ENCODE data around the gene UGT1A7.
"Not testable (repeated sequence)": the region's sequence is repeated elsewhere in the genome, so short reads cannot be mapped to it uniquely, and the experiment has no call there.

UGT1A7 gene

DNA sequence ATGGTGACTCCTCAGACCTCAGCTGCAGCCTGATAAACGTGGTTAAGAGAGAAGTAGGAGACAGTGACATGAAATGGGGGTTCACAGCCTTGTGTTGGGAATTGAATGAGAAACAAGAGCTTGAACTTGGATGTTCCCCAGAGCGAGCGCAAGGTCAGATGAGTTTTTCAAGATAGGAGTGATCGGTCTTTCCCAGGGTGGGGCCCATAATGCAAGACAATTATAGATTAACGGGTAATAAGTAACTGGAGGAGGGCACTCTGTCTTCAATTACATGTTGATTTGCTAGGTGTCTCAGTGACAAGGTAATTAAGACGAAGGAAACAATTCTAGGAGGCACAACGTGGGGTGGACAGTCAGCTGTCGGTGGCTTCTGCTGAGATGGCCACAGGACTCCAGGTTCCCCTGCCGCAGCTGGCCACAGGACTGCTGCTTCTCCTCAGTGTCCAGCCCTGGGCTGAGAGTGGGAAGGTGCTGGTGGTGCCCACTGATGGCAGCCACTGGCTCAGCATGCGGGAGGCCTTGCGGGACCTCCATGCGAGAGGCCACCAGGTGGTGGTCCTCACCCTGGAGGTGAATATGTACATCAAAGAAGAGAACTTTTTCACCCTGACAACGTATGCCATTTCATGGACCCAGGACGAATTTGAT is 31.0 kb downstream of the UGT1A7 start, which contains the start of gene UGT1A5:
Gene UGT1A5 (plus strand): TSS at position 297 of the 651 bp plus-strand sequence. CDS start 85 bp downstream, at position 382.
- DNase-seq (ENCODE audit: low spot score), result no peak

DNA sequence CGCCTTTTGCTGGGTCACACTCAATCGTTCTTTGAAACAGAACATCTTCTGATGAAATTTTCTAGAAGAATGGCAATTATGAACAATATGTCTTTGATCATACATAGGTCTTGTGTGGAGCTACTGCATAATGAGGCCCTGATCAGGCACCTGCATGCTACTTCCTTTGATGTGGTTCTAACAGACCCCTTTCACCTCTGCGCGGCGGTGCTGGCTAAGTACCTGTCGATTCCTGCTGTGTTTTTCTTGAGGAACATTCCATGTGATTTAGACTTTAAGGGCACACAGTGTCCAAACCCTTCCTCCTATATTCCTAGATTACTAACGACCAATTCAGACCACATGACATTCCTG is 31.5 kb downstream of the UGT1A7 start:
- DNase-seq (ENCODE audit: low spot score), result no peak

DNA sequence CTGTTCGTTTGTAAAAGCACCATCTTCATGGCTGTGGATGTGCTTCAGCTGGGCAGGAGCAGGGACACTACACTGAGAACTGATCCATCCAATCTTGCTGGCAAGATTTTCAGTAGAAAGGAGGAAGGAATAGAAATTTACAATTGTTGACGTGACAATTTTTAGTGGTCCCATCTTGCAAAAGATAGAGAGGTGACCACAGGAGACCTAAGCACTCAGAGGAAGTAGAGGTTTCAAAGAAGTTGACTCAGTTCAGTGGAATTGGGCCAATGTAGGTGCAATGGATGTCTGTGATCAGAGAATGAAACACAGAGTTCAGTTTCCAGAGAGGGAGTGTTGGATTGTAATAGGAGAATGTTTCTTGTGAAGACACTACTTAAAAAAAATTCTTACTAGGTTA is 32.4 kb downstream of the UGT1A7 start:
- no peak for DNase-seq (ENCODE audit: low spot score)

DNA sequence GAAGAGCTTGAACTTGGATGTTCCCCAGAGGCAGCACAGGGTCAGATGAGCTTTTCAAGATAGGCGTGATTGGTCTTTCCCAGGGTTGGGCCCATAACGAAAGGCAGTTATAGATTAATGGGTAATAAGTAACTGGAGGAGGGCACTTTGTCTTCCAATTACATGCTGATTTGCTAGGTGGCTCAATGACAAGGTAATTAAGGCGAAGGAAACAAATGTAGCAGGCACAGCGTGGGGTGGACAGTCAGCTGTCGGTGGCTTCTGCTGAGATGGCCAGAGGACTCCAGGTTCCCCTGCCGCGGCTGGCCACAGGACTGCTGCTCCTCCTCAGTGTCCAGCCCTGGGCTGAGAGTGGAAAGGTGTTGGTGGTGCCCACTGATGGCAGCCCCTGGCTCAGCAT is 36.9 kb downstream of the UGT1A7 start, which contains the start of gene UGT1A4:
Gene UGT1A4 (plus strand): TSS at position 185 of the 400 bp plus-strand sequence. CDS start 85 bp downstream, at position 270.
- DNase-seq (ENCODE audit: low spot score), result no peak

DNA sequence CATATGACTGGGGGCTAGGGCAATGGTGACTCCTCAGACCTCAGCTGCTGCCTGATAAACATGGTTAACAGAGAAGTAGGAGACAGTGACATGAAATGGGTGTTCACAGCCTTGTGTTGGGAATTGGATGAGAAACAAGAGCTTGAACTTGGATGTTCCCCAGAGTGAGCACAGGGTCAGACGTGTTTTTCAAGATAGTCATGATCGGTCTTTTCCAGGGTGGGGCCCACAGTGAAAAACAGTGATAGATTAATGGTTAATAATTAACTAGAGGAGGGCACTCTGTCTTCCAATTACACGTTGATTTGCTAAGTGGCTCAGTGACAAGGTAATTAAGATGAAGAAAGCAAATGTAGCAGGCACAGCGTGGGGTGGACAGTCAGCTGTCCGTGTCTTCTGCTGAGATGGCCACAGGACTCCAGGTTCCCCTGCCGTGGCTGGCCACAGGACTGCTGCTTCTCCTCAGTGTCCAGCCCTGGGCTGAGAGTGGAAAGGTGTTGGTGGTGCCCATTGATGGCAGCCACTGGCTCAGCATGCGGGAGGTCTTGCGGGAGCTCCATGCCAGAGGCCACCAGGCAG is 47.1 kb downstream of the UGT1A7 start, which contains the start of gene UGT1A3:
Gene UGT1A3 (plus strand): TSS at position 320 of the 579 bp plus-strand sequence. CDS start 85 bp downstream, at position 405.
- no peak for DNase-seq (ENCODE audit: low spot score)

DNA sequence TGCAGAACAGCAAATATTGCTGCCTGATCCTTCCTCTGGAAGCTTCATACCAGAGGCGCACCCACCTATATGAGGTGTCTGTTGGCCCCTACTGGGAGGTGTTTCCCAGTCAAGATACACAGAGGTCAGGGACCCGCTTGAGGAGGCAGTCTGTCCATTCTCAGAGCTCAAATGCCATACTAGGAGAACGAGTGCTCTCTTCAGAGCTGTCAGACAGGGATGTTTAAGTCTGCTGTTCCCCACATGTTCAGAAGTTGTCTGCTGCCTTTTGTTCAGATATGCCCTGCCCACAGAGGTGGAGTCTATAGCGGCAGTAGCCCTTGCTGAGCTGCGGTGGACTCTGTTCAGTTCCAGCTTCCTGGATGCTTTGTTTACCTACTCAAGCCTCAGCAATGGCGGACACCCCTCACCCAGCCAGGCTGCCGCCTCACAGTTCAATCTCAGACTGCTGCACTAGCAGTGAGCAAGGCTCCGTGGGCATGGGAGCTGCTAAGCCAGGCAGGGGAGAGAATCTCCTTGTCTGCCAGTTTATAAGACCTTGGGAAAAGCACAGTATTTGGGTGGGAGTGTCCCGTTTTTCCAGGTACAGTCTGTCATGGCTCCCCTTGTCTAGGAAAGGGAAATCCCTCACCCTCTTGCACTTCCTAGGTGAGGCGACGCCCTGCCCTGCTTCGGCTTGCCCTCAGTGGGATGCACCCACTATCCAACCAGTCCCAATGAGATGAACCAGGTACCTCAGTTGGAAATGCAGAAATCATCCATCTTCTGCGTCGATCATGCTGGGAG is 55.4 kb downstream of the UGT1A7 start:
- not testable (repeated sequence) for DNase-seq (ENCODE audit: low spot score)

DNA sequence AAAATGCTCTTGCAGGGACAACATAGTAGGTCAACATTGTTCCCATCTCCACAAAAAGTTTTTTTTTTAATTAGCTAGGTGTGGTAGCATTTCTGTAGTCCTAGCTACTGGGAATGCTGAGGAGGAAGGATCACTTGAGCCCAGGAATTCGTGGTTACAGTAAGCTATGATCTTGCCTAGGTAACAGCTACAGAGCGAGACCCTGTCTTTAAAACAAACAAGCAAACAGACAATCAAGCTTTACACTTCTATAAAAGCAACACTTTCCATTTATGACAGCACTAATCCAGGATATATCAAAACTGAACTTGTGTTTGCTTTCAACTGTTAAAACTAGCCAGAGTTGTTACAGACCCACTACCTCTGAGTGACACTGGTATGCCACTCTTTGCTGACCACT is 59.2 kb downstream of the UGT1A7 start:
- no peak for DNase-seq (ENCODE audit: low spot score)

DNA sequence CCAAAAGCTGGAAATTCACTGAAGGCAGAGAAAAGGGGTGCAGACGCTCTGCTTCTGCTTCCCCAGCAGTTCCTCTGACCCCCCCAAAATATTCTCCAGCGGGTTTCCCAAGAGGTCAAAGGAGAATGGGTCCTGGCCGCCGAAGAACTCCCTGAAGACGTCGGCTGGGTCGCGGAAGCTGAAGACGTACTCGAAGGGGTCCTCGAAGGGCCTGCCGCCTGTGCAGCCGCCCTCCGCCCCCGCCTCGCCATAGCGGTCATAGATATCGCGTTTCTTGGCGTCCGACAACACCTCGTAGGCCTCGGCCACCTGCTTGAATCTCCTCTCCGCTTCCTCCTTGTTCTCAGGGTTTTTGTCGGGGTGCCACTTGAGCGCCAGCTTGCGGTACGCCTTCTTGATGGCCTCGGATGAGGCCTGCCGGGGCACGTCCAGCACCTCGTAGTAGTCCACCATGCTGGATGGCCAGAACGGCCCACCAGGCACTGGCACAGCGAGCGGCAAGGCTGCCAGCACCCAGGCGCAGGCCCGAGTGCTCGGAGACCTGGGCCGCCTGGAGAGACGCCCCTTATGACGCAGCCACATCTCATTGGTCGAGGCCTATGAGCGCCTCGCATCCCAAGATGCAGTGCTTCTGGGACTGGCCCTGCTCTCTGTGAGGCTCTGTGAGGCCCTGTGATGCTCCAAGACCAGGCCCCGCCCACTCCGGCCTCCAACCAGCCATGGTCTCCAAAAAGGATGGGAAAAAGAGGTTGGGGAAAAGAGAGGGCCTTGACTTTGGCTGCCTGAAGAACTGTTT is 62.0 kb downstream of the UGT1A7 start:
- no peak for DNase-seq (ENCODE audit: low spot score)

DNA sequence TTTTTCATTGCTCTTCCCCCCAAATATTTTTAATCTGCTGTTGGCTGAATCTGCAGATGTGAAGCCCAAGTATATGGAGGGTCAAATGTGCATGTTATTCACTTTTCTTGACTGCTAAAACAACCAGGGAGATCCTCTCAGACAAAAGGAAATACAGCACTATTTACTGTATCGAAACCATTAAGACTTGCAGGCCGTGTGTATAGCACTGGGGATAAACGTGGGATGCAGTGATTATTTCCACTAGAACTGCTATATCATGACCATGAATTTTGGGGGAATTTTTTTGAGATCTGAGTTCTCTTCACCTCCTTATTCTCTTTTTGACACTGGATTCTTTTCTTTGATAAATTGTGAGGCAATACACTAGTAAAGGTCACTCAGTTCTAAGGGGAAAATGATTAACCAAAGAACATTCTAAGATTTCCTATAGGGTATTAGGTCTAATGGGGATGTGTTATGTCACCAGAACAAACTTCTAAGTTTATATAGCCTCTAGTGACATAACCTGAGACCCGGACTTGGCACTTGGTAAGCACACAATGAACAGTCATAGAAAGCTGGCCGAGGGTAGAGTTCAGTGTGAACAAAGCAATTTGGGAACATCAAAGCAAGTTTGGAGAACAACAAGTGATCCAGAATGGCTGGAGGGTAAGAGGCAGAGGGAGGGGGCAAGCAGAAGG is 63.5 kb downstream of the UGT1A7 start:
- no peak for DNase-seq (ENCODE audit: low spot score)

DNA sequence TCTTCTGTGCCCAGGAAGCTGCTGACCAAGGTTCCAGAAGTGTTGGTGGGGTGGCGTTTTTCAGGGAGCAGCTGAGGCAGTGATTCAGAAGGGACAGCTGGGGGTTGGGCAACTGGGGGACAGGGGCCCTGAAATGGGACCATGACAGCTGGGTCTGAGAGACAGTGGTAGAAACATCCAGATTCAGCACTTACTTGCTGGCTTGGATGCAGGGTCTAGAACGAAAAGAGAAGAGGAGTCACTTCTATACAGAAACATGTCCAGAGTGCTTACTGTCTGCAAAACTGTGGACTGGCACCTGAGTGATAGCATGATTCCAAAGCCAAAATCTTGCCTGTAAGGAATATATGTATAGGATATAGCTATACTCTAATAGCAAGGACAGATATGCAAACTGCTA is 64.1 kb downstream of the UGT1A7 start:
- not testable (repeated sequence) for DNase-seq (ENCODE audit: low spot score)

DNA sequence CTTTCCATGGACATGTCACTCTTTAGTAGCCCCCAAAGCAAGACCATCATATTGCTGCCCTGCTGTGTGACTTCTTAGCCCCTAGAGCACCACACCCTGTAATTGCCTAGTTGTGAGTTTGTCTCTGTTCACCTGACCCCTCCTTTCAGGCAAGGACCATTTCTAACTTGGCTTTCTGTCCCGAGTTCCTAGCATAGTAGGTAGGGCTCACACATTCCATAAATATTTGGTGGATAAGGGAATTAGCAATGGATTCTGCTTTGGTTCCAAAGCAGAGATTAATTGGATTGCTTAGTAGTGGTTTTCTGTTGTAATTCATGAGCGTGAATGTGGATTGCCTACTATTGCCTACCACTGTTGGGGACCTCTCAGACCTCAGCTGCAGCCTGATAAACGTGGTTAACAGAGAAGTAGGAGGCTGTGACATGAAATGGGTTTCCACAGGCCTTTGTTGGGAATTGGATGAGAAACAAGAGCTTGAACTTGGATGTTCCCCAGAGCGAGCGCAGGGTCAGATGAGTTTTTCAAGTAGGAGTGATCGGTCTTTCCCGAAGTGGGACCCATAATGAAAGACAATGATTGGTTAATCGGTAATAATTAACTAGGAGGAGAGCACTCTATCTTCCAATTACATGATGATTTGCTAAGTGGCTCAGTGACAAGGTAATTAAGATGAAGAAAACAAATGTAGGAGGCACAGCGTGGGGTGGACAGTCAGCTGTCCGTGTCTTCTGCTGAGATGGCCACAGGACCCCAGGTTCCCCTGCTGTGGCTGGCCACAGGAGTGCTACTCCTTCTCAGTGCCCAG is 65.0 kb downstream of the UGT1A7 start:
- no peak for DNase-seq (ENCODE audit: low spot score)

DNA sequence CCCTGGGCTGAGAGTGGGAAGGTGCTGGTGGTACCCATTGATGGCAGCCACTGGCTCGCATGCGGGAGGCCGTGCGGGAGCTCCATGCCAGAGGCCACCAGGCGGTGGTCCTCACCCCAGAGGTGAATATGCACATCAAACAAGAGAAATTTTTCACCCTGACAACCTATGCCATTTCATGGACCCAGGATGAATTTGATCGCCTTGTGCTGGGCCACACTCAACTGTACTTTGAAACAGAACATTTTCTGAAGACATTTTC is 65.5 kb downstream of the UGT1A7 start:
- DNase-seq (ENCODE audit: low spot score), result no peak

DNA sequence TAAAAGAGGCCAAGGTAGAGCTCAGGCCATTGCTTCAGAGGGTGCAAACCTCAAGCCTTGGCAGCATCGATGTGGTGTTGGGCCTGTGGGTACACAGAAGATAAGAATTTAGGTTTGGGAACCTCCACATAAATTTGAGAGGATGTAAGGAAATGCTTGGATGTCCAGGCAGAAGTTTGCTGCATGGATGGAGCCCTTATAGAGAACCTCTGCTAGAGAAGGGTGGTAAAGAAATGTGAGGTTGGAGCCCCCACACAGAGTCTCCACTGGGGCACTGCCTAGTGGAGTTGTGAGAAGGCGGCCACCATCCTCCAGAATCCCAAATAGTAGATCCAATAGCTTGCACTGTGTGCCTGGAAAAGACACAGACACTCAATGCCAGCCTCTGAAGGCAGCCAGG is 69.0 kb downstream of the UGT1A7 start:
- DNase-seq (ENCODE audit: low spot score), result not testable (repeated sequence)

DNA sequence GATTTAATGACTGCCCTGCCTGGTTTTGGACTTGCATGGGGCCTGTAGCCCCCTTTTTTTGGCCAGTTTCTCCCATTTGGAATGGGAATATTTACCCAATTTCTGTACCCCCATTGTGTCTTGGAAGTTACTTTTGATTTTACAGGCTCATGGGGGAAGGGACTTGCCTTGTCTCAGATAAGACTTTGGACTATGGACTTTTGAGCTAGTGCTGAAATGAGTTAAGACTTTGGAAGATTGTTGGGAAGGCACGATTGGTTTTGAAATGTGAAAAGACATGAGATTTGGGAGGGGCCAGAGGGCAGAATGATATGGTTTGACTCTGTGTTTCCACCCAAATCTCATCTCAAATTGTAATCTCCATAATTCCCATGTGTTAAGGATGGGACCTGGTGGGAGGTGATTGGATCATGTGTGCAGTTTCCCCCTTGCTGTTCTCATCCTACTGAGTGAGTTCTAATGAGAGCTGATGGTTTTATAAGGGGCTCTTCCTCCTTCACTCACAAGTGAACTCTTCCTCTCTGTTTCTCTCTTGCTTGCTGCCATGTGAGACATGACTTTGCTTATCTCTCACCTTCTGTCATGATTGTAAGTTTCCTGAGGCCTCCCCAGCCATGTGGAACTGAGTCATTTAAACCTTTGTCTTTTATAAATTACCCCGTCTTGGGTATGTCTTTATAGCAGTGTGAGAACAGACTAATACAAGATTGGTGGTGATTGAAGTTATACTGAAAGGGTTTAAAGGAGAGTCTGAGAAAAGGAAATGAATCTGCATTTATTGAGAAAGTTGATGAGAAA is 69.7 kb downstream of the UGT1A7 start:
- DNase-seq (ENCODE audit: low spot score), result not testable (repeated sequence)

DNA sequence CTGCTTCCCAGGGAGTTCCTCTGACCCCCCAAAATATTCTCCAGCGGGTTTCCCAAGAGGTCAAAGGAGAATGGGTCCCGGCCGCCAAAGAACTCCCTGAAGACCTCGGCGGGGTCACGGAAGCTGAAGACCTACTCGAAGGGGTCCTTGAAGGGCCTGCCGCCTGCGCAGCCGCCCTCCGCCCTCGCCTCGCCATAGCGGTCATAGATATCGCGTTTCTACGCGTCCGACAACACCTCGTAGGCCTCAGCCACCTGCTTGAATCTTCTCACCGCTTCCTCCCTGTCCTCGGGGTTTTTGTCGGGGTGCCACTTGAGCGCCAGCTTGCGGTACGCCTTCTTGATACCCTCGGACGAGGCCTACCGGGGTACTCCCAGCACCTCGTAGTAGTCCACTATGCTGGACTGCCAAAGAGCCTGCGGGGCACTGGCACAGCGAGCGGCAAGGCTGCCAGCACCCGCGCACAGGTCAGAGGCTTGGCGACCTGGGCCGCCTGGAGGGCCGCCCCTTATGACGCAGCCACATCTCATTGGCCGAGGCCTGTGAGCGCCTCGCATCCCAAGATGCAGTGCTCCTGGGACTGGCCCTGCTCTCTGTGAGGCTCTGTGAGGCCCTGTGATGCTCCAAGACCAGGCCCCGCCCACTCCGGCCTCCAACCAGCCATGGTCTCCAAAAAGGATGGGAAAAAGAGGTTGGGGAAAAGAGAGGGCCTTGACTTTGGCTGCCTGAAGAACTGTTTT is 73.3 kb downstream of the UGT1A7 start:
- DNase-seq (ENCODE audit: low spot score), result no peak

DNA sequence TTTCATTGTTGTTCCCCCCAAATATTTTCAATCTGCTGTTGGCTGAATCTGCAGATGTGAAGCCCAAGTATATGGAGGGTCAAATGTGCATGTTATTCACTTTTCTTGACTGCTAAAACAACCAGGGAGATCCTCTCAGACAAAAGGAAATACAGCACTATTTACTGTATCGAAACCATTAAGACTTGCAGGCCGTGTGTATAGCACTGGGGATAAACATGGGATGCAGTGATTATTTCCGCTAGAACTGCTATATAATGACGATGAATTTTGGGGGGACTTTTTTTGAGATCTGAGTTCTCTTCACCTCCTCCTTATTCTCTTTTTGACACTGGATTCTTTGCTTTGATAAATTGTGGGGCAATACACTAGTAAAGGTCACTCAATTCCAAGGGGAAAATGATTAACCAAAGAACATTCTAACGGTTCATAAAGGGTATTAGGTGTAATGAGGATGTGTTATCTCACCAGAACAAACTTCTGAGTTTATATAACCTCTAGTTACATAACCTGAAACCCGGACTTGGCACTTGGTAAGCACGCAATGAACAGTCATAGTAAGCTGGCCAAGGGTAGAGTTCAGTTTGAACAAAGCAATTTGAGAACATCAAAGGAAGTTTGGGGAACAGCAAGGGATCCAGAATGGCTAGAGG is 74.9 kb downstream of the UGT1A7 start:
- DNase-seq (ENCODE audit: low spot score), result no peak

DNA sequence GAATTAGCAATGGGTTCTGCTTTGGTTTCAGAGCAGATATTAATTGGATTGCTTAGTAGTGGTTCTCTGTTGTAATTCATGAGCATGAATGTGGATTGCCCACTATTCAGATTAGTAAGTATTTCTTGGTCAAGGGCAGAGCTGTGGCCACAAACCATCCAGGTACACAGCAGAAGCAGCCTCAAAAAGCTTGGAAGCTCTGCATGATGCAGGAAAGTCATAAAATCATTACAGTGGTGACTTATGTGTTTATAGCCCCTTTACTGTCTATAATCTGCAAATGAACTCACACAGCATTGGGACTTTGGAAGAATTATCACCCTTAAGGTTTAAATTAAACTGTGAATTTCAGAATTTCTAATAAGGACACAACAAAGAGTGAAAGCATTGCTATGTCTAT is 76.4 kb downstream of the UGT1A7 start:
- DNase-seq (ENCODE audit: low spot score), result no peak

DNA sequence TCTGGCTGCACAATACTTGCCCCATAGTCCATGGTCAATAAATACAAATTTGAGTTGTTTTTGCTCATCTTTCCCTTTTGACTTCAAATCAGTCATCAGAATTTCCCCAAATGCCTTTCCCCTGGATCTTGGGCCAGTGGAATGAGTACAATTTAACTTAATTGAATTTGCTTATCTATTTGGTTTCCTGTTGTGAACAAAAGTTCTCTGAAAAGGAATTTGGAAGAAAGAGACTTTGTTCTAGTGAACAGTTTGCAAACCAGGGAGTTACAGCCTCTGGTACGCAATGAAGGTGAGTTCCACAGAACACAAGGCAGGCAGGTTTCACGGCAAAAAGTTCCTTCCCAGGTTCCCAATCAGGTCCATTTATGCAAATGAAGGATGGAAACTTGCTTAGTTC is 77.1 kb downstream of the UGT1A7 start:
- DNase-seq (ENCODE audit: low spot score), result no peak
